Measurements from ENCODE around the gene XRCC3.

Gene XRCC3

DNA sequence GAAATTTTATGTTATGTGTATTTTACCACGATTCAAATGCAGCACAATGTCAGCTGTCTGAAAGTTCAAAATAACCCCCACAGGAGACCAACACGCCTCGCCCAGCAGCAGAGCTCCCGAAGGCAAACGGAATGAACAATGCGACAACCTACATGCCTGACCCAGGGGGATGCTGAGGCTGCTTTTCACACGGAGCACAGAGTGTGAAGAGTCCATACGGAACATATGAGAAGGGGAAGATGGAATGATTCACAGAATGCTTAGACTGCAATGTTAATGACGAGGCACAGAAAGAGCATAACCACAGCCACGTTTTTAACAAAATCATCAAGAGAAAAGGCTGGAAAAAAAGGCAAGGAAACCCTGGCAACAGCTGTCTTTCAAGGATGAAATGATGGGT, 22.9 kb upstream of the XRCC3 start:
- FAIRE-seq = no peak

DNA sequence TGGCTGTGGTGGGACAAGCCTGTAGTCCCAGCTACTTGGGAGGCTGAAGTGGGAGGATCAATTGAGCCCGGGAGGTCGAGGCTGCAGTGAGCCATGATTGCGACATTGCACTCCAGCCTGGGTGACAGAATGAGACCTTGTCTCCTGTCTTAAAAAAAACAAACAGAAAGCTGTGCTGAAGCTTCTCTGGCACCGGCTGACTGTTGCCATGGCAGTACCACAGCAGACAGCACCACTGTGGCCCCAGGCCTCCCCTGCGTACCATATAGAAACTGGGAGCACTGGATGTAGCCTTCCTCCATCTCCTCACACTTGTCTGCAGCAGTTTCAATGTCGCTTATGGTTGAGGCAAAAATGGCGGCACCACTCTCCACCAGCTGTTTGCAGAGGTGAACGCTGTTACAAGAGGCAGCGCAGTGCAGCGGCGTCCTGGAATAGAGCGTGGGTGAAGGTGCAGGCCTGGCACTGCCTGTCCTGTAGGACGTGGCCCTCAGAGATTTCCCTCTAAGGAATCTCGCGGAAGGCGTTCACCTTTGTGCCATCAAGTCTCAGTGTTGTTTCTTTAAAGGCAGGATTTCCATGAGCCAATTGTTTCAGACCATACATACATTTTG, 22.3 kb upstream of the XRCC3 start:
- FAIRE-seq = no peak

DNA sequence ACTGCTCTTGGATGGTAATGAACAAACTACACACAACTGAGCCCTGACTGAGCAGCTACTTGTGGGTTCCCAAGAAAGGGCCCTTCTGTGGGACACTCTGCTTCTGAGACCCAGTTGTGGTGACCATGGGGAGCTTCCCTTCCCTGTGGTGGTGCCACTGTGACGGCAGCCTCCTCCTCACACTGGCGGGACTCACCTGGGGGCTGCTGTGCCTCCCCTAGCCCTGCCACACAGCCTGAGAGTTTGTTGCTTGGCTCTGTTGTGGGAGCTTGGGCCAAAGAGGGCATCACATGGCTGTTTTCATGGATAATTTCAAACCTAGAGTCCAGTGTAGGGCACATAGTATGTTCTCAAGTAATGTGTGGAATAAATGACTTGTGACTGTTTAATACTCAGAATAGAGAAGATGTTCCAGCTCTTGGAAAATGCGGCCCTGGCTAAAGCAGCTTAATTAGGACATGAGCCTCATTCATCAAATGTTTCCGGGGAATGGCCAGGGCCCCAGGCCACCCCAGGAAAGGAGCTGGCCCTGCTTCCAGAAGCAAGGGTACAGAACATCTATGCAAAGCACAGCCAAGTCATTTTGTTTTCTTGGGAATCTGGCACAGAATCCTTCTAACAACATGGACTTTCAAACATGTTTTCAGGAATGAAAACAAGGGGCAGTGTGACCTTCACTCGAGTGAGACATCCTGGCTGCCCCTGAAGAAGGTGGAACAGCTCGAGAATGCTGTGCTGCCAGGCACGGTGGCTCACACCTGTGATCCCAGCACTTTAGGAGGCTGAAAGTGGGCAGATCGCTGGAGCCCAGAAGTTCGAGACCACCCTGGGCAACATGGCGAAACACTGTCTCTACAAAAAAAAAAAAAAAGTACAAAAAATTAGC, 21.5 kb upstream of the XRCC3 start:
- no peak for FAIRE-seq

DNA sequence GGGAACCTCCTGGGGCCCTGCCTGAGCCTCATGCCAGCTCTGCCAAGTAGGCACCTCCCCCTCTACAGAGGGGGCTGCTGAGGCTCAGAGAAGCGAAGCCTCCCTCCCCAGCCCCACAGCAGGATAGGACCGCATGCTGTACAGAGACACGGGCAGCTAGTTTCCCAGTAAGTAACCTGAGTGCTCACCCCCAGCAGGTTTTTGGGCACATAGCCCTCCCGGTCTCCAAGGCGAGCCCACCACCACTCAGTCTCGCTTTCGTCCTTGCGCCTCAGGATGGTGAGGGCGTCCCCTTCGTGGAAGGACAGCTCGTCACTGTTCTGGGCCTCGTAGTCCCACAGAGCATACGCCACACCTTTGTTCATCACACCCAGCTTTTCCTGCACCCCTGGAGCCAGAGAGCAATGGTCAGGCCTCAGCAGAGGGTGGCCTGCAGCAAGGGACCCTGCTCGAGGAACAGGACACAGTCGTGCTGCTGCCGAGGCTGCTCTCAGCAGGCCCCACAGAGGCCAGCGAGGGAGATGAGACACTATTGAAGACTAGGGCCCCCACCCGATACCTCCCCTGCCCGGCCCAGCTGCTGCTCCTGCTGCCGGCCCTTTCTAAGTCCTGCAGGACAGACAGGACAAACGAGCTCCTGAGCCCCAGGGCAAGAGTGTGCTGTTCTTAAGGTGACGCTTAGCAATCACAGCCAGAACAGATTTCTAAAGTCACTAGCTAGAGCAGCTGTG, 20.7 kb upstream of the XRCC3 start:
- no peak for FAIRE-seq

DNA sequence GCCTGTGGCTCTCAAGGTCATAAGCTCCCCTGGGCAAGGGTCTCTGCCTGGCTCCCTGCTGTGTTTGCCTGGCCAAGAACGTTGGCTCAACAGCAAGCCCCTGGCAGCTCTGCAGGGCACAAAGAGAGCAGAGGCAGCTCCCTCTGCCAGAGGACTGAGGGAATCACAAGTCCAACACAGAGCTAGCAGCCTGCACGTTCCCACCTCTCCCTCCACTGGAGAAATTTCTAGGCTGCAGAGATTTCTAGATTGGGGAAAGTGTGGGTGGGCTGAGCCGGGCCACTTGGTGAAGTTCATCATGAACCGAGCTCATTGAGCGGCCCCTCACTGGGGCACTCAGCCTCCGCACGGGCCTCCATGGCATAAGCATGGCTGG, 20.2 kb upstream of the XRCC3 start:
- FAIRE-seq = no peak

DNA sequence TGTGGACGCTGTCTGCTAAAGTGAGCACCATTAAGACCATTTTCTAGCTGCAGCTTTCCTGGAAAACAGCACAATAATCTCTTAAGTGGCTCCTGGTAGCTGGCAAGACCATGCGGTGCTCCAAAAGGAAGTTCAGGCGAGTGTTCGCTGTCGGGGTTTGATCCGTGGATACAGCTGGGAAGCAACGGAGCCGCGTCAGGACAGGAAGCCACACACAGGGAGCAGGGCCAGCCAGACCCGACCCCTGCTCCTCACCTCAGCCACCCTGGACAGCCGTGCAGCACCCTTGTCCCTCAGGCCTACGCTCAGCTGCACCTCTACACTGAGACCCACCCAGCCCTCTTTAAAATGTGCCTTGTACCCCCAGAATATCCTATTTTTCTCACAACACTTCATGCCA, 19.8 kb upstream of the XRCC3 start:
- FAIRE-seq = no peak

DNA sequence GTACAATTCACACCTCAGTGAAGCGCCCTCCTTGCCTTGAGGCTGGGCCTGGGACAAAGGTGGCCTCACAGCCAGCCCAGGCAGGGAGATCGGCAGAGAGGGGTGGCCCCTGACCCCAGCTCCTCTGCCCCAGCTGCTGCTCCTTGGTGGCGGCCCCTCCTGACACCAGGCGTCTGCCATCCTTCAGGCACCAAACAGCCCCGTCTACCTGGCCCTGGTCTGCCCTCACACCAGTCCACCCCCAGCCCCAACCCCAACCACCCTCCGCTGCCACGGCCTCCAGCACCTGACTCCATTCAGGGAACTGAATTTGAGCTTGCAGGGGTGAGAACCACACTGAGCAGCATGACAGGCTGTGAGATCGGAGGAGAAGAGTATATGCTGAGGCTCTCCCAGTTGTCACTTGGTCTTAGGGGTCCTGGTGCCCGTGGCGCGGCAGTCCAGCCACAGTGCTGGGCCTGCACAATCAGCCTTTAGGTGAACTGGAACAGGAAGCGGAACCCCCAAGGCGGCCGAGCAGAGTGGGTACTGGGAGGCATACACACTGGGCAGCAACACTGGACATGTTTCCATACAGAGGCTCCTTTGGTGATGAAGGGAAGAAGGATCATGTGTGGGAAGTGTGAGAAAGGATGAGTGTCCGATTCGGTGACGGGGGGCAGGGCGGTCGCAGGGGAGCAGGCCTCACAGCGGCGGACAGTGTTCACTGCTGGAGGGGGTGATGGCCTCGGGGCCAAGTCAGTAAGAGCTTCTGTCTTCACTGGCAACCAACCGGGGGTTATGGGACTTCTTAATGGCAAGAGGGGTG, 19.0 kb upstream of the XRCC3 start:
- FAIRE-seq = no peak

DNA sequence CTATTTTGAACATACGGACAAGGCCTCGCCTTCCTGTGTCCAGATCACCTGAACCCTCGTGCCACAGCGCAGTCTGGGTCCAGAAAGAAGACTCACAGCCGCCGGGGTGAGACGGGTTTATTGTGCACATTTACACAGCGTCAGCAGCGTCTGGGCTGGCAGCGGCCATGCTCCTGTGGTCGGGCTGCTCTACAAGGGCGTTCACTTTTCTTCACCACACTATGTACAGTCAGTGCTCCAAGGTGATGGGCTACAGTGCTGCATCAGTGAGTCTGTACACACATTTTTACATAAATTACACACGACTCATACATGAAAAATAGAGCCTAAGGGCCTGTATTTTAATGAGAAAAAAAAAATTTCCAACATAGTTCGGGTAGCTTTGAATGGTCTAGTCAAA, 18.4 kb upstream of the XRCC3 start:
- no peak for FAIRE-seq

DNA sequence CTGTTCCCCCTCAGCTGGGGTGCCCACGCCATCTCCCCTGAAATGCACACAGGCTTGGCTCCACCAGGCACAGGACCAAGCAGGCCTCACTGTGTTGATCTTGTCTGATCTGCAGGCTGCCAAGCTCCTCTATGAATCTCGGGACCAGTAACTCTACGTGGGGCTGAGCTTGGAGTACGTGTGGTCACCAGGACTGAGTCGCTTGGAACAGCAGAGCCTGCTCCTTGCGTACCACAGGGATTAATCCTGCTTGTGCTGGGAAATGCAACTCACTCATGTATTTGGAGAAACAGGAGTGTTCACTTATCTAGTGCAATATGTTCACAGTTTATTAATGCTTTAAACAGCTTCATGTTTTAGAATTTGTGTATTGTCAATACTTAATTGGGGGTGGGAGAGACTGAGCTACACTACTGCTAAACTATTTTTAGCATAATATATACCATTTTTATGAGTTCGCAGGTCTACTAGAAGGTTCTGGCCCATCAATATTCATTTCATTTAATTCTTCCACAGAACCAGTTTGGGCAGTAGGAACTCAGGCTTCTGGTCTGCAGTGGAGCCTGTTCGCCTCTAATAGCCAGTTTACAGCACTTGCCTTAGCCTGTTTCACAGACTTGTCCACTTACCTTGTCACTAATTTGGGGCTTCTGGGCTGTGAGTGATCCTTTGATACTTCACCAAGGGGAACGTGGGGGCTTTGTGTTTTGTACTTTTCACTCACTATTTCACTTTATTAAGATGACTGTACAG, 17.8 kb upstream of the XRCC3 start:
- no peak for FAIRE-seq

DNA sequence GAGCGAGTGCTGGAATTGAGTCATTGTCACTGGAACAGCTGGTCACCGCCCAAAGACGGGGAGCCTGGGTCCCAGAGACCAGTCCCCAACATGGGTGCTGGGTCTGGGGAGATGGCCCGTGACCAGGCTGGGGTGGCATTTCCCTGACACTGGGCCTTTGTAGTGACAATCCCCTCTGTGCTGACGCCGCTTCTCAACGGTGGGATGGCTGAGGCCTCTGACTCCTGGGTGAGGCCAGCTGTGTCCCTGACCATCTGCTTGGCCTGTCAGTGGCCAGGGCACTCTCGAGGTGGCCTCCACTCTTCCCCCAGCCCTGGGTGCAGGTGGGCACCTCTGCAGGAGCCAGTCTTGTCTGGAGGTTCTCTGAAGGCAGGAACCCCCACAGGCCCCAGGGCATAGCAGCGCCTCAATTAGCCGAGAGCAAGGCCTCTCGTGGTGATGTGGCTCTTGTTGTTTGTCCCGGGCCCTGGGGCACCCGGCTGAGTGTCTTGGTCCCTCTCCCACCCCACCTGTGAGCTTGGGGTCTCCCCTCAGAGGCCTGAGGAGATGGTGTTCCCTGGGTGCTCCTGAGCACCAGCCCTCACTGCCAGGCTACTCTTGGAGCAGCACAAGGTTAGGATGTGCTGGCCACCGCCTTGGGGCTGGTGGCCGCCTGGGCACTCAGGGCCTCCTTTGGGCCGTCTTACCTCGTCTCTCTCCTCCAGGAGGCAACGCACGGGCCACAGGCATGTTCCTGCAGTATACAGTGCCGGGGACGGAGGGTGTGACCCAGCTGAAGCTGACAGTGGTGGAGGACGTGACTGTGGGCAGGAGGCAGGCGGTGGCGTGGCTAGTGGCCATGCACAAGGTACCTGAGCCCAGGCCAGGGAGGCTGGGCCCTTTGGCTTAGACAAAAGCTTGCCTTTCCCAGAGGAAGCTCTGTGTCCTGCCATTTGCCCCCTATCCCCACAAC, 16.9 kb upstream of the XRCC3 start:
- FAIRE-seq = no peak

DNA sequence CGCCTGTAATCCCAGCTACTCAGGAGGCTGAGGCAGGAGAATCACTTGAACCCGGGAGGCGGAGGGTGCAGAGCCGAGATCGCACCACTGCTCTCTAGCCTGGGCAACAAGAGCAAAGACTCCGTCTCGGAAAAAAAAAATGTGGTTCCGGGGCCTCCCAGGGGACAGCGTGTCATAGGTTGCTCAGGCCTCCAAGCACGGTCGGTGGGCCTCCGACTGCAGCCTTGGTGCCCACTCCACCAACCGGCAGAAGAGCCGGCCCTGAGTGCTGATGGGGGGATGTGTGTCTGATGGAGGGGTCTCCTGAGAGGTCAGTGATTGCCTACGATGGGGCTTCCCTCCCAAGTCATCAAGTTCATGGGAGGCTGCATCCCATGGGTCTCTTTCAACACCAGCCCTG, 16.2 kb upstream of the XRCC3 start:
- FAIRE-seq = no peak

DNA sequence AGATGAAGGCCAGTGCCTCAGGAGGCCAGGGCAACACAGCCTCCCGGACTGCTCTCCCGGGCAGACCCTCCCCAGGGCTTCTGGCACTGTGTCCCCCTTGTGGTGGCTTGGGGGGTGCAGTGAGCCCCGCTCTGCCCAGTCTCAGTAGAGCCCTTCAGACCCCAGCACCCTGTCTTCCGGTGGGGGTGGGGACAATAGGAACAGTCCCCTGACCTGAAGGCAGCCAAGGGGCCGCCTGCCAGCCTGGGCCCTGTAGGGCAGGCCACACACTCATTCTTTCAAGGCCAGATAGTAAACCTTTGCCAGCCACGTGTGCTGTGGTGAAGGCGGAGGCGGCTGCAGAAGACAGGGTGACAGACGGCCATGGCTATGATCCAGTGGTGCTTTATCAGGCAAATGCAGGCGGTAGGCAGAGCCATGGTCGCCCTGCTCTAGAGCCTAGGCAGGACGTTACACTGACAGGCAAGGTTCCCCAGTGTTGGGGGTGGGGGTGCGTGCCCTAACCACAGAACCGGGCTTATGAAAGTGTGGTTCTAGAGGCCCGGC, 15.3 kb upstream of the XRCC3 start:
- FAIRE-seq = no peak

DNA sequence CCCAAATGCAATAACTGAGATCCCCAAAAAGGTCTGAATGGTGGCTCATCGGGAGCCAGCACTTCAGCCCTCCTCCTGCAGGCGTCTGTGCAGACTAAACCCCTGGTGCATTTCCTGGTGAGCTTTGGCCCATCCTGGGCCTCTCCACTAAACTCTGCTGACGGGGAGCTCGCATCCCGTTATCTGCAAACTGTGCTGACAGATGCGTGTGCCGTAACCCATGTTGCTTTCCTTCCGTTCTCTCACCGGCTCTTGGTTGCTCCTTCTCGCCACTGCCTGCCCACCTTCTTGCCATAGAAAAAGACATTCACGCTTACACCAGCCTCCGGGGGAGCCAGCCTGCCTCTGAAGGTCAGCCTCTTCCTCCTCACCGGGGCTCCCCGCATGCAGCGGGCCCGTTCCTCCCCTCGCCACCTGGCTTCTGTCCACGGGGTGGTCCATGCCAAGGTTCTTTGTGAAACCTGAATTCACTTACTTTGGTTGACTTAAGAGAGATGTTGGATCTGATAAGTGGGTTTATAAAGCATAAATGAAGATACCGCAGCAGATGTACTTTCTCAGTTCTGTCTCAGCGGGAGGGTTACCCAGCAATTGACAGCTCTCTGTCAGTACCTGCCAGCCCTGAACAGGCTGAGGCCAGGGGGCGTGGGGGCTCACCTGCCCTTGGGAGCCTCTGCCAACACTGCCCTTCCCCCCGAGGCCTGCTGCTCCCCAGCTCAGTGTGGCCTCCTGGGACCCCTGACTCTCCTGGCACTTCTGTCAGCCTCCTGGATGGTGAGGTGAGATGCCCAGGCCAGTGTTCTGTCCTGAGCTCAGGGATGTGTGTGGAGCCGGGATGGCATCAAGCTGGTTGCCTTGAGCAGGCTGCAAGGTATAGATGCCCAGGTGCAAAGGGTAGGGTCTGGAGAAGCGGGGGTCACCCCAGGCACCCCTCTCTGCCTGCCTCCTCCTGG, 14.5 kb upstream of the XRCC3 start:
- no peak for FAIRE-seq

DNA sequence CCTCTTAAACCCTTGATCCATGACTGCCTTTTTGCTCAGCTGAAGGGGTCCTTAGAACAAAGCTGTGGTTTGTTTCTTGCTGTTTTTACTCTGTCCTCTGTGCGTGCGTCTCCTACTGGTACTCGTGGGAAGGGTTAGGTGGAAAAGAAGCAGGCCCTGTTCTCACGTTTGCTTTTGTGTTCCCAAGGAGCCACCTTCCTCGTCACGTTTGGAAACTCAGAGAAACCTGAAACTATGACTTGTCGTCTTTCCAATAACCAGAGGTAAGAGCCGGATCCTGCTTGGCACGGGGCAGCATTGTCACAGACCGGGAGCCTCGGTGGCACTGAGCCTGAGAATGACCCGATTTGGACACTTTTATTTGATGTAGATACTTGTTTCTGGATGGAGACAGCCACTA, 13.5 kb upstream of the XRCC3 start:
- no peak for FAIRE-seq

DNA sequence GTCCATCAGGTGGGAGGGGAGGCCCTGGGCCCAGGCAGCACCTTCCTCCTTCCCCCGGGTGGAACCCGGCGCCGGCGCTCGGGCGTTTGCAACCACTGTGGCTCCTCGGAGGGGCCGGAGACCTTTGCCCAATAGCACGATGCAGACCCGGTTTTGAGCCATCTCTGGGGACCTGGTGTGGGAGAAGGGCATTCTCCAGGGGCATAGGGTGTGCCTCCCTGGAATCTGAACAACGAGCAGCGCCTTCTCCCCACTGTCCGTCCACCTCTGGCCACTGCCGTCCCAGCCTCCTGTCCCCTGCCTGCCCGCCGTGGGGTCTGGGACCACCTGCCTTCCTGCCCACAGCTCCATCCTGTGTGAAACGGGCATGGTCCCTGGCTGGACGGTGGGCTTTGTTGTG, 12.9 kb upstream of the XRCC3 start:
- FAIRE-seq = no peak

DNA sequence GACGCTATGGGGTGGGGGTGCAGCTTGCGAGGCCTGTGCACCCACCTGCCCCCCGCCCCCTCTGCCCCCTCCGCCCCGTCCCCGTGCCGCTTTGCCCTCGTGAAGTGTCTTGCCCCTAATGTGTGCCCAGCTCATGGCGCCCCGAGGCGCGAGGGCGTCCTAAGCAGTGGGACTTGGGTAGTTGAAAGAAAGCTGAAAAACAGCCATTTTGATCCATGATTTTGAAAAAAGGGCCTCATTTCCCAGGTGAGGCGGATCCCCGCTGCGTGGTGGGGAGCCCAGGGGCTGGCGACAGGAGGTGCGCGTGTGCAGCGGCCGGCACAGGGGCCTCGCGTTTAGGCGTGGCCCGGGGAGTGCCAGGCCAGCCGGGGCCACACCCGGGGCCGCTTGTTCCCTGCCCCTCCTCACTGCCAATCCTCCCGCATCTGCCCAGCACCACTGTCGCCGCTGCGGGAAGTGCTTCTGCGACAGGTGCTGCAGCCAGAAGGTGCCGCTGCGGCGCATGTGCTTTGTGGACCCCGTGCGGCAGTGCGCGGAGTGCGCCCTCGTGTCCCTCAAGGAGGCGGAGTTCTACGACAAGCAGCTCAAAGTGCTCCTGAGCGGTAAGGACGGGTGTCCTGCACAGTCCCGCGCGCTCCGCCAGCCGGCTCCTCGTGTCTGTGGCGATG, 12.2 kb upstream of the XRCC3 start:
- no peak for FAIRE-seq

DNA sequence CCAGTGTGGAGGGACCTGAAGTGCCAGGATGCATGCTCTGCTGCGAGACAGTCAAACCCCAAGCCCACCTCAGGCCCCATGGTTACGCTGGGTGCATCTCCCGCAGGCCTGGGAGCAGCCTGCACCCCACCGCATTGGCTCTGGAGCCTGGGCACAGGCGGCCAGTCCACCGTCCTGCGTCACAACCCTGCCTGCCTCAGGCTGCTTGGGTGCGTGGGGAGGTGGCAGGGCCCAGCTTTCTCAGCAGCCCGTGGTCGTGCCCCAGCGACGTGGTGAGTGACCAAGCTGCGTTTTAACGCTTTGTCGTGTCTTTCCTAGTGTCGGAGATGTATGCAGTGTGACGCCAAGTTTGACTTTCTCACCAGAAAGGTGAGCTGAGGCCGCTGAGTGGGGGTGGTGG, 11.2 kb upstream of the XRCC3 start:
- no peak for FAIRE-seq

DNA sequence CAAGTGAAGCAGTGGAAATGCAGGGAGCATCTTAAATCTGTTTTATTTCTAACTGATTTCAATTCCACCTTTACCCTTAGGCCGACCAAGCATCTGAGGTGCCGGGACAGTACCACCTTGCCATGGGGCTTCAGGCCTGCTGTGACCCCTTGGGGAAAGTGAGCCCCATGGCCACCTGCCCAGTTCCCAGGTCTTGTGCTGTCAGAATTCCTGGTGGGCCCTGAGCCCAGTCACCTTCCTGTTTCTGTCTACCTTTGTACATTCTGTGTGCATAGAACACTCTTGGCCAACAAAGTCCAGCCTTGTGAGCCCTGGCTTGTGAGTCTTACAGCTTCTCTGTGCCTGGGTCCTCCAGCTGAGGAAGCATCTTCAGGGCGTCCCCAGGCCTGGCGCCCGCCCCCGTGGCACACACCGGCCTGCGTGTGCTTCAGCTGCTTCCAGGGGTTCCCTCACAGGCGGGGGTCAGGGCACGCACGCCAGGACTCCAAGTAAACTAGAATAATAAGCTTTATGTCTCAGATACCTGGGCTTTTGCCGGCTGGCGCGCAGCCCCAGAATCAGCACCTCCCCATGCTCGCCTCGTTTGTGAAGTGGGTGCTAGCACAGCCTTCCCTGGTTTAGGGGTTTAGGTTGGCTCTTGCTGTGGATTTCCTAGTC, 10.6 kb upstream of the XRCC3 start:
- no peak for FAIRE-seq

All from colon (tissue), 2 donors.